ENCODE results near the gene PLXND1.
"Not testable (repeated sequence)": the region's sequence is repeated elsewhere in the genome, so short reads cannot be mapped to it uniquely, and the experiment has no call there.

Gene PLXND1, protein sequence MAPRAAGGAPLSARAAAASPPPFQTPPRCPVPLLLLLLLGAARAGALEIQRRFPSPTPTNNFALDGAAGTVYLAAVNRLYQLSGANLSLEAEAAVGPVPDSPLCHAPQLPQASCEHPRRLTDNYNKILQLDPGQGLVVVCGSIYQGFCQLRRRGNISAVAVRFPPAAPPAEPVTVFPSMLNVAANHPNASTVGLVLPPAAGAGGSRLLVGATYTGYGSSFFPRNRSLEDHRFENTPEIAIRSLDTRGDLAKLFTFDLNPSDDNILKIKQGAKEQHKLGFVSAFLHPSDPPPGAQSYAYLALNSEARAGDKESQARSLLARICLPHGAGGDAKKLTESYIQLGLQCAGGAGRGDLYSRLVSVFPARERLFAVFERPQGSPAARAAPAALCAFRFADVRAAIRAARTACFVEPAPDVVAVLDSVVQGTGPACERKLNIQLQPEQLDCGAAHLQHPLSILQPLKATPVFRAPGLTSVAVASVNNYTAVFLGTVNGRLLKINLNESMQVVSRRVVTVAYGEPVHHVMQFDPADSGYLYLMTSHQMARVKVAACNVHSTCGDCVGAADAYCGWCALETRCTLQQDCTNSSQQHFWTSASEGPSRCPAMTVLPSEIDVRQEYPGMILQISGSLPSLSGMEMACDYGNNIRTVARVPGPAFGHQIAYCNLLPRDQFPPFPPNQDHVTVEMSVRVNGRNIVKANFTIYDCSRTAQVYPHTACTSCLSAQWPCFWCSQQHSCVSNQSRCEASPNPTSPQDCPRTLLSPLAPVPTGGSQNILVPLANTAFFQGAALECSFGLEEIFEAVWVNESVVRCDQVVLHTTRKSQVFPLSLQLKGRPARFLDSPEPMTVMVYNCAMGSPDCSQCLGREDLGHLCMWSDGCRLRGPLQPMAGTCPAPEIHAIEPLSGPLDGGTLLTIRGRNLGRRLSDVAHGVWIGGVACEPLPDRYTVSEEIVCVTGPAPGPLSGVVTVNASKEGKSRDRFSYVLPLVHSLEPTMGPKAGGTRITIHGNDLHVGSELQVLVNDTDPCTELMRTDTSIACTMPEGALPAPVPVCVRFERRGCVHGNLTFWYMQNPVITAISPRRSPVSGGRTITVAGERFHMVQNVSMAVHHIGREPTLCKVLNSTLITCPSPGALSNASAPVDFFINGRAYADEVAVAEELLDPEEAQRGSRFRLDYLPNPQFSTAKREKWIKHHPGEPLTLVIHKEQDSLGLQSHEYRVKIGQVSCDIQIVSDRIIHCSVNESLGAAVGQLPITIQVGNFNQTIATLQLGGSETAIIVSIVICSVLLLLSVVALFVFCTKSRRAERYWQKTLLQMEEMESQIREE (N-terminal part only)

DNA sequence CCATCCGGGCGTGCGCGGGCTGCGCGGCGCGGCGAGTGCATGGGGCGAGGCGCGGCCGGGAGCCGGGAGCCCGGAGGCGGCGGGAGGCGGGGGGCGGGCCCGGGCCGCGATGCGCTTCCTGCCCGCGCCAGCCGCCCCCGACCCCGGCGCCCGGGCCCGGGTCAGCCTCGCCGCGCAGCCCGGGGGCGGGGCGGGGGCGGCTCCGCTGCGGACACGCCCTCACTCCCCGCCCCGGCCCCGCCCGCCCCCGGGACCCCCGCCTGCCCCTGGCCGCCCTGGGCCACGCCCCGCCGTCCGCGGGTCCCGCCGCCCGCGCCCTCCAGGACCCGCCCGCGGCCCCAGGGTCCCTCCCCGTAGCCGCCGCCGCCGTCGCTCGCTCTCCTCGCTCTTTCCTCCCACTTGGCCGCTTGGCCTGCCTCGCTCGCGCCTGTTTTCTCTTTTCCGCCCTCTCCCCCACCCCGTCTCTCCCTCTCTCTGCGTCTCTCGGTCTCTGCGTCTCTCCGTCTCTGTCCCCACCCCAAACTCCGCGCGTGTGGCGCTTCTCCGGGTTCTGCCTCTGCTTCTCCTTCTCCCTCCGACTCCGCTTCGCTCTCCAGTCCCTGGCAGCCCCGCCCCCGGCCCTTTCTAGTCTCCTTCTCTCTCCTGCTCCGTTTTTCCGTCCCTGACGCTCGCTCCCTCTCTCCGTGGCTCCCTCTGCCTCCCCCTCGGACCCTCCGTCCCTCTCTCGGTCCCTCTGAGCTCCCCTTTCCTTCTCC, at the start of gene PLXND1:
PLXND1 (minus strand) TSS at position 41 of the 755 bp plus-strand sequence; CDS start at position 4, 37 bp downstream.
- peak in 1 of 2 donors; percentile 27 for DNase-seq (ENCODE audit: extremely low read depth in 1 of 2, low read depth in 1 of 2)

DNA sequence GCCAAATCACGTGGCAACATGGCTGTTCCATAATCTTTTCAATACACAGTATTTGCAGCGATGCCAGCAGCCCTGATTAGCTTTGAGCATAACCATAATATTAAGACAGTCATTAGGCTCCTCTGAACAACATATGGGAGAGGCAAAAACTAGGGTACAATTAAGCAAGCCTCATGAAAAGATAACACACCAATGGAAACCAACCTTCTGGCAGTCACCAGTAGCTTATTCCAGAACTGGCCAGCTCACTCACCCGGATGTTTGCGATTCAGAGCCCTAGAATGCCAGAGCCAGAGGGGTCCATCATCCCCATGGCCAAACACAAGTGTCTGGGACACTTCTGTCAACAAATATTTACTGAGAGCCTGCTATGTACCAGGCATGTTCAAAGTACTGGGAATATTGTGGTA, 48.8 kb upstream of the PLXND1 start:
- DNase-seq (ENCODE audit: extremely low read depth in 1 of 2, low read depth in 1 of 2): no peak

DNA sequence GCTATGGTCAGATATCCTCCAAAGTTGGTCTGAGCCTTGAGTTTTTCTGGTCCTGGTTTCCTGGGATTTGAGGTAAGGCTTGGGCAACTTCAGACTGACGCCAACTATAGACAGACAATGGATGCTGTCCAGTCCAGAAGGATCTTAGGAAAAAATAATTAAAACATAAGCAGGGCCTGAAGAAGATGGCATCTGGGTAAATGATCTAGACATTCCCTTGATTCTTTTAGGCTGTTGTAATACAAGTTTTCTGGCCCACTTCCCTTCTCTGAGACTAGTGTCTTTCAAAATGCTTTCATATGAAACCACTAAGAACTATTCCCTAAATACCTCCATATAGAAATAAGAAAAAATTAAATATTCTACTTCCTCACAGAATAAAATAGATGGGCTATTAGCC, 47.7 kb upstream of the PLXND1 start:
- DNase-seq (ENCODE audit: extremely low read depth in 1 of 2, low read depth in 1 of 2): no peak

DNA sequence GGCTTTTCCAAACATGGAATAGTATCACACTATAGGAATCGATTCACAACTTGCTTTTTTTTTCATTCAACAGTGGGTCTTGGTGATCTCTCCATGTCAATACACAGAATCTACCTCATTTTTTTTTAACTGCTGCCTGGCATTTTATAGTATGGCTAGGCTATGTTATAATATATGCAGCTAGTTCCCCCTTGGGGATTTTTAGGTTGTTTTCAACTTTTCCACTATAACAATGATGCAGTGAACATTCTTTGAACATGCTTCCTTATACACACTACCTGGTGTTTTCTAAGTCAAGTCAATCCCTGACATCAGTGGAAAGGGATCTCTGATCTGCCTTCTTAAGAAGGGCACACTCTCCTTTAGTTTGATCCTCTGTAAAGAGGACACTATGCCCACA, 46.5 kb upstream of the PLXND1 start:
- DNase-seq (ENCODE audit: extremely low read depth in 1 of 2, low read depth in 1 of 2): no peak

DNA sequence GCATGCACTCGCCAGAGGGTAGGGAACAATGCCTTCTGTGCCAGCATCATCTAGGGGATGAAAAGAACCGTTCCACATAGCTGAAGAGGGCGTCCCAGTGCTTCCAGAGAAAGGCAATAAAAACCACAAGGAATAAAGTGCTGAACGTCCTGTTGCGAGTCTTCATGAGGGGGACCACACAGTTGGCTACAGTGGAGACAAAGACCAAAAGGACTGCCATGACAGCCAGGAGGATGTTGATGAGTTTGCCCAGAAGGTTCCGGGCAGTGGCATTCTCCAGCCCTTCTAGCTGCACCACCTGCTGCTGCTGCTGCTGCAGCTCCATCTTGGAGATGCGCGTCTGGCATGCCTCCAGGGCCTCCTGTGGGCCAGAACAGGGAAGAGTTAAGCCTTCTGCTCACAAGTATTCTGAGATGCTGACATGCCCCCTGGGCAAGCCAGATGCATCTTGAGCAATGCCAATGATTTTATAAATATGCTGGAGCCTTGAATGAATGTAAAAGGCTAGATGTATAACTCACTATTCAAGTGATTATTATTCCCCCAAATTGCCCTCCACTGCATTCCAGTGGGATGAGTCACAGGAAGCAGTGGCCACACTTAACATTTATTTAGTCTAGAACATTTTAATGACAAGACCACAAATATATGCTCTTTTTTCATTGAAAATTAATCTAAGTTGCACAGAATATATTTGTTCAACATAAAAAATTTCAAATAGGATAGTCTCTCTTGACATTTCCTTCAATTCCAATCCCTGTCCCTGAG, 45.1 kb upstream of the PLXND1 start:
- DNase-seq (ENCODE audit: extremely low read depth in 1 of 2, low read depth in 1 of 2): no peak

DNA sequence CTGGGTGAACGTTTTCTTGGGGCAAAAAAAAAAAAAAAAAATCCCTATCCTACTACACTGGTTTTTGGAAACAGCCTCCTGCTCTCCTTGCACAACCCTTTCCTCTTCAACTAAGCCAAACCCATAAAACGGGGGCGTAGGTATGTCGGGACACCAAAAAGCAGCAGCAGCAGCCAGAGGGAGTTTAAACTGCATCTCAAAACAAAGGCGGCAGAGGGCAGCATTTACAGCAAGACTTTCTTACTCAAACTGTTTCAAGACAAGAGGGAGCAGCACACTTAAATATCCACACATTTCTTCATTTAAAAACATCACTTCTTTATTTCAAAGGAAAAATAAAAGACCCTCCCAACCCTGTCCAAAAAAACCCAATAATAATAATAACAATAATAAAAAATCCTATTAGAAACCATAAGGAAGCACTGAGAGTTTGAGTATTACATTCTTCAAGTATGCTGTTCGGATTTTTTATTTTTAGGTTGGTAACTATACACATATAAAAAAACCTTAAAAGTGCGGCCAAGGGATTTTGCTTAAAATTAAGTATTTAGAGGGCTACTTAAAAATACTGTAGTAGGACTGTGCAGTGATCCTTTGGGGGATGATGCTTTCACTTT, 43.9 kb upstream of the PLXND1 start:
- DNase-seq (ENCODE audit: extremely low read depth in 1 of 2, low read depth in 1 of 2): peak in 1 of 2 donors; percentile 22

DNA sequence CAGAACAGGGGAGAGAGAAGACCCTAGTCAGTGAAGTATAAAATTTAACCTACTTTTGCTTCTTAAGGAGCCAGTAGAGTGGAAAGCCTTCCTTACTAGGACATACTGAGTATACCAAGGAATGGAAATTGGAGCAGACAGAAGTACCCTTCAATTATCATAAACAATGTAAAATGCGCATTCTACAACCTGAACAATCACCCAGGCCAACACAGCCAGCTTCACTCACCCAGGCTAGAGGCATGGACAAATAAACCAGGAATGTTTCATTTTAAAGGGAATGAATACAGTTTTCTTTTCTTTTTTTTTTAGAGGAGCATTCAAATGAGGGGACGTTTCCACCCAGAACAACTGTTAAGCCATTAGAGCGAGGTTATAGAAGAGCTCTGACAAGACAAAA, 41.9 kb upstream of the PLXND1 start:
- no peak for DNase-seq (ENCODE audit: extremely low read depth in 1 of 2, low read depth in 1 of 2)

DNA sequence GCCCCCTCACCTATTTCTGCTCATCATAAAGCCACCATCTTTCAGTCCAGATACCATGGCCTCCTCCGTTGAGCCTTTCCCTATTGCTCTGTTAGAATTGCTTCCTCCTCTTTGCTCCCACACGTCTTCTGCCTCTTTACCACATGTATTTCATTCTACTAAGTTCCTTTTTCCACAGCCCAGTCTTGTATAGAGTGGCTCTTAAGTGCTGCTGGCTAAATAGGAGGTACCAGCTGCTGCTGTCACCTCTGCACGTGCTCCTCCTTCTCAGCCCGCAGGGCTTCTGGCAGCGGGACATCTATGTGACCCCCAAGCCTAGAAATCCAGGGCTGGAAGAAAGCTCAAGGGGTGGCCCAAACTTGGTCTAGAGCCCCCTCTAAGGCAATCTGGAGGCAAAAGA, 38.8 kb upstream of the PLXND1 start:
- DNase-seq (ENCODE audit: extremely low read depth in 1 of 2, low read depth in 1 of 2): no peak

DNA sequence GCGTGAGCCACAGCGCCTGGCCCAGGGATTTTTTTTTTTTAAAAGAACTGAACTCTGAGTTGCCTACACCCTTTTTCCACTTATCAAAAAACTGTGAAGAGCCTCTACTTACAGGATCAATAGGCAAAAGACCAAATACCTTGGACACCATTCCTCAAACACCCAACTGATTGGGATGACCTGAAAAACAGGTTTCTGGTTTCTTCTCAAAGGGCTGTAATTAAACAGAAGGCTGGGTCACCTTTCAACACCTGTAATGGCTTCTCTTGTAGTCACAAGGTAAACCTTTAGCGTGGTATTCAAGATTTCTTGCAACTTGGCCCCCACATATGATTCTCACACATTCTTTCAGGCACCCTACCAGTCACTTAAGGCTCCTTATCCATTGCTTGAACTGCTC, 38.4 kb upstream of the PLXND1 start:
- no peak for DNase-seq (ENCODE audit: extremely low read depth in 1 of 2, low read depth in 1 of 2)

DNA sequence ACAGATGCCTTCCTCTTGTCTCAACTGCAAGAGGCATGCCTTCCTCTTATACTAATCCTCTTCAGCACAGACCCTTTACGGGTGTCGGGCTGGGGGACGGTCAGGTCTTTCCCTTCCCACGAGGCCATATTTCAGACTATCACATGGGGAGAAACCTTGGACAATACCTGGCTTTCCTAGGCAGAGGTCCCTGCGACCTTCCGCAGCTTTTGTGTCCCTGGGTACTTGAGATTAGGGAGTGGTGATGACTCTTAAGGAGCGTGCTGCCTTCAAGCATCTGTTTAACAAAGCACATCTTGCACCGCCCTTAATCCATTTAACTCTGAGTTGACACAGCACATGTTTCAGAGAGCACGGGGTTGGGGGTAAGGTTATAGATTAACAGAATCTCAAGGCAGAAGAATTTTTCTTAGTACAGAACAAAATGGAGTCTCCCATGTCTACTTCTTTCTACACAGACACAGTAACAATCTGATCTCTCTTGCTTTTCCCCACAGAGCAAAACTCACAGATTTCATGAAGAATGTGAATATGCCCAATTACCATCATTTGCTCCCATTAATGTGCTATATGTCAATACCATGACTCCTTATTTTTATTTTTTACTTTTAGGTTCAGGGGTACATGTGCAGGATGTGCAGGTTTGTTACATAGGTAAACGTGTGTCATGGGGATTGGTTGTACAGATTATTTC, 35.2 kb upstream of the PLXND1 start:
- not testable (repeated sequence) for DNase-seq (ENCODE audit: extremely low read depth in 1 of 2, low read depth in 1 of 2)

DNA sequence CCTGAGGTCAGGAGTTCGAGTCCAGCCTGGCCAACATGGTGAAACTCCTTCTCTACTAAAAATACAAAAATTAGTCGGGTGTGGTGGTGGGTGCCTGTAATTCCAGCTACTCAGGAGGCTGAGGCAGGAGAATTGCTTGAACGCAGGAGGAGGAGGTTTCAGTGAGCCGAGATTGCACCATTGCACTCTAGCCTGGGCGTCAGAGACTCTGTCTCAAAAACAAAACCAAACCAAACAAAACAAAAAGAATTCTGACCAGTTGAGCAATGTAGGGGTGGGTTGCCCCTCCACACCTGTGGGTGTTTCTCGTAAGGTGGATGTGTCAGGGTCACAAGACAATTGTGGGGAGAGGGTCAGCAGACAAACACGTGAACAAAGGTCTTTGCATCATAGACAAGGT, 34.5 kb upstream of the PLXND1 start:
- DNase-seq (ENCODE audit: extremely low read depth in 1 of 2, low read depth in 1 of 2): not testable (repeated sequence)

DNA sequence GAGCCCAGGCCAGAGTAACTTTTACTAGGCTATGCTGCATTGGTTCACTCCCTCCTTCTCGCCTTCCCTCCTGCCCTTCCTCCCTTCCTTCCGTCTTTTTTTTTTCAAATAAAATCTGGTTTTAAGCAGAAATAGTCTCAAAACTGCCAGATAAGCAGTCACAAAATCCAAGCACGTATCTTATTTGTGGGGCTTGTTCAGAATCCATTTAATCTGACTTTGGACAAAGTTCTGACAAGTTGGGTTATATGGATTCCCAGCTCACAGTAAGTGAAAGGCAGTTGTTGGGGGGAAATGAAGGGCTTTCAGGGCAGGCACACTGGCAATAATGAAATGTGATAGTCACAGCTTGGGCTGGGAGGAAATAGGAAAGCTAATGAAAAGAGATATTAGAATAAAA, 32.0 kb upstream of the PLXND1 start:
- no peak for DNase-seq (ENCODE audit: extremely low read depth in 1 of 2, low read depth in 1 of 2)

DNA sequence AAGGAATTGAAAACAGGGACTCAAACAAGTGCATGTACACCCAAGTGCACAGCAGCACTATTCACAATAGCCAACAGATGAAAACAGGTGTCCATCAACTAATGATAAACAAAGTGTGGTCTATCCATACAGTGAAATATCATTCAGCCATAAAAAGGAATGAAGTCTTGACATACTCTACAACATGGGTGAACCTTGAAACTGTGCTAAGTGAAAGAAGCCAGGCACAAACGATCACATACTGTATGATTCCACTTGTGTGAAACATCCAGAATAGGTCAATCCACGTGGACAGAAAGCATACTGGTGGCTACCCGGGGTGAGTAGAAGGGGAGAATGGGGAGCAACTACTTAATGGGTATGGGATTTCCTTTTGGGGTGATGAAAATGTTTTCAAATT, 29.6 kb upstream of the PLXND1 start:
- DNase-seq (ENCODE audit: extremely low read depth in 1 of 2, low read depth in 1 of 2): no peak

DNA sequence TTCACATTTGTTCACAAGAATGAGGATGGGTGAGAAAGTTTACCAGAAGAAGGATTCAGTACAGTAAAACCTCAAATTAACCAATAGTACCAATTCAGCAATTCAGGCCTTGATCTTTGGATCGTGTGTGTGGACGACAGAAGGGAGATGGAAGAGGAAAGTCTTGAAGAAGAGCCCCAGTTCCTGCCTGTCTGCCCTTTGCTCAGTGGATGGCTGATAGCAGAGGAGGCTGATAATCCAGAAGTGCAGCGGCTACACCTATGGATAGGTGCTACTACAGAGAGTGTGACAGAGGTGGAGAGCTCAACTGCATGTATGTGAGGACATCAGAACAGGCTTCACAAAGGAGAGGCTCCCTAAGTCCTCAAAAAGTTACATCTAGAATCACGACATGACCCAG, 29.2 kb upstream of the PLXND1 start:
- no peak for DNase-seq (ENCODE audit: extremely low read depth in 1 of 2, low read depth in 1 of 2)

DNA sequence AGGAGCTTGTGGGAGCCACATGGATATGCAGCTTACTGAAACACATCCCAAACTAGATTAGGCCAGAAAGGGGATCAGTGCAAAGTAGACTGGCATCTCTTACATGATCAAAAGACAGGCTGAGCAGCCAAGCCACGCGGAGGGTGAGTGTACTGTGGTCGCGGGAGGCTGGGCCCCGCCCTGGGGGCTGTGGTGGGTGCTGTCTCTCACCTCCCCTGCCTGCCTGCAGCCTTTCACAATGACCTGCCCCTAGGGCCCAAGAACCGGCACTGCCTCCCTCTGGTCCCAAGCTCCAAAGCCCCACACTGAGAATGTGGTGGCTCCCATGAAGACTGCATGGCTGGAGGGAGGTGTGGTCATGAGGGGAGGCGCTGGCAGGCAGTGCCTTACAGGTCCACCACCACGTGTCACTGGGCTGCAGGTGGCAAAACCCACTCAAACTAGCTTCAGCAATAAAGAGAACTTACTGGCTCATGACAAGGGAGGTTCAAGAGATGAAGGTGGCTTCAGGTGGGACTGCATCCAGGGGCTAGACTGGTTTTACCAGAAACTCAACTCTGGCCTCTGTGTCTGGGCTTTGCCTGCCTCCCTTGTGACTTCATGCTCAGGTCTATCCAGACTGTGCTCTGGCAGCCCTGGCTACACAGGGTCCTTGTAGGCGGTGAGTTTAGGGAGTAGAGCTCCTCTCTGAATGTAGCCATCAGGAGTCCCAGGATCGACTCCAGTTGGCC, 27.4 kb upstream of the PLXND1 start:
- DNase-seq (ENCODE audit: extremely low read depth in 1 of 2, low read depth in 1 of 2): no peak

DNA sequence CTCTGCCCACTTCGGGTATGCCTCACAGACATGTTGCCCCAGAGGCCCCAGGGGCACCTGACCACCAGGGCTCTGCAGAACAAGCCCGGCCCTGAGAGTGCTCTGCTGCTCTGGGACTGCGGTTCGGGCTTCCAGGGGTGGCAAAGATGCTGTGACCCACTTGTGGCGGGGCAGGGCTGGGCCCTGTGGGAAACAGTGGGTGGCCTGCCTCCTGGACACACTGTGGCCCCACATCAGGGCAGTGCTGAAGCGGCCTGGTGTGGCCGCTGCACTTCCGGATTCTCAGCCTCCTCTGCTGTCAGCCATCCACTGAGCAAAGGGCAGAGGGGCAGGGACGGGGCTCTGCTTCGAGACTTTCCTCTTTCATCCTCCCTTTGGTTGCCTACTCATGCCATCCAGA, 26.5 kb upstream of the PLXND1 start:
- DNase-seq (ENCODE audit: extremely low read depth in 1 of 2, low read depth in 1 of 2): no peak

DNA sequence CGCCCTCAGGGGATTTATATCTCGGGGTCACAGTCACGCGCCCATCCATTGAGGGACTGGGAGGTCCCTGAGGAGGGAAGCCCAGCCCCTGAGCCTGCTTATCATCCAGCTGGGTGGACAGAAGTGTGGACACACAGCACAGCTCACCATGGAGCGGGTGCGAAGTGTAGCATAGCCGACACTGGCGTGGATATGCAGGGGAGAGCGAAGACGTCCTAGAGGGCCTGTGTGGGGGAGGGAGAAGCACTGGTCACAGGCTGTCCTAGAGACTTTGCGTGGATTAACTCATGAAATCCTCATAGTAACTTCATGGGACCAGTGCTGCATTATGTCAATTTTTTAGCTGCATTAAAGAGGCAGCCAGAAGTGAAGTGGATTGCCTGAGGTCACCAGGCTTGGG, 26.1 kb upstream of the PLXND1 start:
- no peak for DNase-seq (ENCODE audit: extremely low read depth in 1 of 2, low read depth in 1 of 2)

DNA sequence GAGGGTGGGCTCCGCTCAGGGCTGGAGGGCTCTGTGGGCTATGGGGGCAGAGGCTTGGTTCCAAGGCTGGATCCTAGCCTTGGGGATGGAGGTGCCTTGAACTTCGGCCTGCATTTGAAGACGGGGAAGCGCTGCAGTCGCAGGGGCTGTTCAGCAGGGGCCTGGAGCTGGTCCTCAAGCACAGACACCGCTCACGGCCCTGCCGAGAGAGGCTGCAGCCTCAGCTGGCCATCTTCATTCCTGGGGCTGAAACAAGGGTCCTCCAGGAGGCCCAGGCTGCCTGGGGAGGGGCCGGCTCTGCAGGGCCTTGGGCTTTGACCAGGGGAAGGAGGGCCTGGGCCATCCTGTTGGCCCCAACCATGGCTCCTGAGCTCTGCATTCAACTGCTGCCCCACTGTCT, 25.6 kb upstream of the PLXND1 start:
- DNase-seq (ENCODE audit: extremely low read depth in 1 of 2, low read depth in 1 of 2): no peak
